ENCODE measurements around the gene BCL11B.

DNA sequence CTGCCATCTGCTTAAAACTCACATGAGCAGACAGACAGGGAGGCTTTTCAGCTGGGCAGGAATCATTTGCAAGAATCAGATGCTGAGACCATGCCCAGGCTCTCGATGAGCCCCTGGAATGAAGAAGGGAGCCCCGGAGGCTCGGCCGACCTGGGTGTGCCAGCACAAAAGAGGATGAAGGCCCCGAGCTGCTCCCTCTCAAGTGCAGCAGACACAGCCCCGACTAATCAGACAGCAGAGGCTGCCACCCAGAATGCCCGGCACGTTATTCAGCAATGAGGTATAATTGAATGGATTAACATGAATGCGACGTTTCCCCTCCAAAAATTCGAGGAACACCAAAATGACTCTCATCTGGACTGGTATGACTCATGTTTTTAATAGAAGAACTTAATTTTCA, 58.9 kb downstream of the BCL11B start:
- TF ChIP-seq, protein P1, sequence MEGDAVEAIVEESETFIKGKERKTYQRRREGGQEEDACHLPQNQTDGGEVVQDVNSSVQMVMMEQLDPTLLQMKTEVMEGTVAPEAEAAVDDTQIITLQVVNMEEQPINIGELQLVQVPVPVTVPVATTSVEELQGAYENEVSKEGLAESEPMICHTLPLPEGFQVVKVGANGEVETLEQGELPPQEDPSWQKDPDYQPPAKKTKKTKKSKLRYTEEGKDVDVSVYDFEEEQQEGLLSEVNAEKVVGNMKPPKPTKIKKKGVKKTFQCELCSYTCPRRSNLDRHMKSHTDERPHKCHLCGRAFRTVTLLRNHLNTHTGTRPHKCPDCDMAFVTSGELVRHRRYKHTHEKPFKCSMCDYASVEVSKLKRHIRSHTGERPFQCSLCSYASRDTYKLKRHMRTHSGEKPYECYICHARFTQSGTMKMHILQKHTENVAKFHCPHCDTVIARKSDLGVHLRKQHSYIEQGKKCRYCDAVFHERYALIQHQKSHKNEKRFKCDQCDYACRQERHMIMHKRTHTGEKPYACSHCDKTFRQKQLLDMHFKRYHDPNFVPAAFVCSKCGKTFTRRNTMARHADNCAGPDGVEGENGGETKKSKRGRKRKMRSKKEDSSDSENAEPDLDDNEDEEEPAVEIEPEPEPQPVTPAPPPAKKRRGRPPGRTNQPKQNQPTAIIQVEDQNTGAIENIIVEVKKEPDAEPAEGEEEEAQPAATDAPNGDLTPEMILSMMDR (IDR thresholded peaks at IDR 0.05), result no peak
- no peak for TF ChIP-seq EZH2phosphoT487 (IDR thresholded peaks at IDR 0.05)

Data from neural progenitor cell (in vitro differentiated cells).